ENCODE results near the gene RAB7A.
A peak's percentile ranks its signal among the peaks of the same experiment; 100 is the strongest.
"Not testable (repeated sequence)": the region's sequence is repeated elsewhere in the genome, so short reads cannot be mapped to it uniquely, and the experiment has no call there.

RAB7A gene

GRCh38 chr3:128712848-128713247 lies 13.1 kb upstream of the RAB7A start:
- DNase-seq: no peak

- peak; percentile 17 for DNase-seq
Observed at GRCh38 chr3:128714887-128715491, 11.0 kb upstream of the RAB7A start.

- DNase-seq: not testable (repeated sequence)
Observed at GRCh38 chr3:128718892-128719291, 7.1 kb upstream of the RAB7A start.

GRCh38 chr3:128720891-128721290 lies 5.1 kb upstream of the RAB7A start:
- no peak for DNase-seq

- DNase-seq: no peak
Observed at GRCh38 chr3:128723477-128723876, 2.5 kb upstream of the RAB7A start.

GRCh38 chr3:128725547-128726022 lies 398 bp upstream of the RAB7A start:
- DNase-seq: no peak

GRCh38 chr3:128727059-128727458 lies 1.1 kb downstream of the RAB7A start:
- DNase-seq: no peak

- DNase-seq: no peak
Observed at GRCh38 chr3:128727485-128727884, 1.5 kb downstream of the RAB7A start.

GRCh38 chr3:128727996-128728395 lies 2.0 kb downstream of the RAB7A start:
- no peak for DNase-seq

- not testable (repeated sequence) for DNase-seq
Observed at GRCh38 chr3:128728521-128728920, 2.5 kb downstream of the RAB7A start.

GRCh38 chr3:128730471-128730870 lies 4.5 kb downstream of the RAB7A start:
- DNase-seq: no peak

GRCh38 chr3:128734523-128735189 lies 8.7 kb downstream of the RAB7A start:
- no peak for DNase-seq

- no peak for DNase-seq
Observed at GRCh38 chr3:128735287-128735686, 9.3 kb downstream of the RAB7A start.

GRCh38 chr3:128735884-128736283 lies 9.9 kb downstream of the RAB7A start:
- DNase-seq: no peak

- DNase-seq: no peak
Observed at GRCh38 chr3:128736601-128737000, 10.6 kb downstream of the RAB7A start.

- DNase-seq: no peak
Observed at GRCh38 chr3:128740621-128741020, 14.6 kb downstream of the RAB7A start.

- no peak for DNase-seq
Observed at GRCh38 chr3:128742821-128743594, 17.0 kb downstream of the RAB7A start.

- no peak for DNase-seq
Observed at GRCh38 chr3:128745742-128746141, 19.8 kb downstream of the RAB7A start.

GRCh38 chr3:128746881-128747280 lies 20.9 kb downstream of the RAB7A start:
- no peak for DNase-seq

GRCh38 chr3:128748557-128748956 lies 22.6 kb downstream of the RAB7A start:
- no peak for DNase-seq

- DNase-seq: no peak
Observed at GRCh38 chr3:128749035-128749434, 23.1 kb downstream of the RAB7A start.

GRCh38 chr3:128749561-128749960 lies 23.6 kb downstream of the RAB7A start:
- DNase-seq: not testable (repeated sequence)

- no peak for DNase-seq
Observed at GRCh38 chr3:128753715-128754114, 27.7 kb downstream of the RAB7A start.

- no peak for DNase-seq
Observed at GRCh38 chr3:128760042-128760441, 34.1 kb downstream of the RAB7A start.

Measured in activated CD8-positive, alpha-beta memory T cell treated with anti-CD3 and anti-CD28 coated beads, Interleukin-2, amount 50 U/mL, for 4 hours (primary cell).